Erythroblast (primary cell): Measurements from ENCODE around the gene AXIN2.

Experiments used
- DNase-seq, 2 experiments: peaks; one replicate each; lab custom pipeline; 2025; lab: John Stamatoyannopoulos, UW
- GATA1 ChIP-seq: IDR thresholded peaks from 2 replicates; pipeline ENCODE4 v1.6.1; 2011; ENCODE audit warnings: low read depth, mild to moderate bottlenecking, control low read depth, low read length, moderate library complexity
- POLR2A ChIP-seq: IDR thresholded peaks from 2 replicates; pipeline ENCODE4 v1.6.1; 2011; ENCODE audit warnings: mild to moderate bottlenecking, low read length

The AXIN2 gene

GRCh38 chr17:65542610-65543009 lies 18.8 kb downstream of the AXIN2 start:
- no peak for DNase-seq
- no peak for TF ChIP-seq POLR2A
- TF ChIP-seq GATA1, result no peak

GRCh38 chr17:65542067-65542466 lies 19.4 kb downstream of the AXIN2 start:
- TF ChIP-seq POLR2A (no peak), GATA1 (no peak)
- DNase-seq, result no peak

- TF ChIP-seq GATA1 (no peak), POLR2A (no peak)
- DNase-seq, result no peak
Observed at GRCh38 chr17:65541453-65541852, 20.0 kb downstream of the AXIN2 start.

GRCh38 chr17:65539630-65540266 lies 21.7 kb downstream of the AXIN2 start:
- TF ChIP-seq GATA1 (no peak), POLR2A (no peak)
- no peak for DNase-seq

- no peak for DNase-seq
- TF ChIP-seq POLR2A (no peak), GATA1 (no peak)
Observed at GRCh38 chr17:65538675-65539529, 22.5 kb downstream of the AXIN2 start.

- TF ChIP-seq POLR2A, result no peak
- no peak for TF ChIP-seq GATA1
- DNase-seq, result no peak
Observed at GRCh38 chr17:65537845-65538674, 23.4 kb downstream of the AXIN2 start.

GRCh38 chr17:65537343-65537844 lies 24.1 kb downstream of the AXIN2 start:
- DNase-seq, result no peak
- TF ChIP-seq POLR2A, result no peak
- no peak for TF ChIP-seq GATA1

- DNase-seq, result no peak
Observed at GRCh38 chr17:65536573-65537342, 24.7 kb downstream of the AXIN2 start.

GRCh38 chr17:65535777-65536572 lies 25.5 kb downstream of the AXIN2 start:
- no peak for TF ChIP-seq GATA1
- no peak for TF ChIP-seq POLR2A
- DNase-seq, result no peak

More at GRCh38 chr17:65536573-65537342, 24.7 kb downstream of the AXIN2 start:
- TF ChIP-seq GATA1 (no peak), POLR2A (no peak)

- no peak for DNase-seq
- TF ChIP-seq POLR2A, result no peak
- TF ChIP-seq GATA1, result no peak
Observed at GRCh38 chr17:65533852-65534457, 27.5 kb downstream of the AXIN2 start.

GRCh38 chr17:65533056-65533745 lies 28.2 kb downstream of the AXIN2 start:
- no peak for DNase-seq
- TF ChIP-seq GATA1 (no peak), POLR2A (no peak)
